Frontal cortex (tissue), 4 donors: Measurements from ENCODE around the gene NEU1. TPM values are rescaled to one million over a fixed set of nuclear protein-coding genes. Genes with fewer than 3 reads are reported as not detected.
"Not testable (repeated sequence)": the region's sequence is repeated elsewhere in the genome, so short reads cannot be mapped to it uniquely, and the experiment has no call there.

Experiments
- DNase-seq, 2 donors: peaks; one replicate each; pipeline ENCODE4 v3.0.0; 2012; ENCODE audit warnings: low spot score in 2 of 2
- FAIRE-seq: peaks from 2 replicates; lab custom pipeline; 2012; peaks lifted over from hg19 to GRCh38; lab: Jason Lieb, UNC
- total RNA-seq: library from RNA; depleted of rRNA; stranded (reverse); fragments of >200 nt; gene quantifications from one replicate; pipeline ENCODE4 v1.2.3, GENCODE V29; 2014
- donor health status: control.
- donor health status: control.
- donor health status: control.

The NEU1 gene
- total RNA-seq, 1 donor from 2014 or later, result 19.6 TPM

DNA sequence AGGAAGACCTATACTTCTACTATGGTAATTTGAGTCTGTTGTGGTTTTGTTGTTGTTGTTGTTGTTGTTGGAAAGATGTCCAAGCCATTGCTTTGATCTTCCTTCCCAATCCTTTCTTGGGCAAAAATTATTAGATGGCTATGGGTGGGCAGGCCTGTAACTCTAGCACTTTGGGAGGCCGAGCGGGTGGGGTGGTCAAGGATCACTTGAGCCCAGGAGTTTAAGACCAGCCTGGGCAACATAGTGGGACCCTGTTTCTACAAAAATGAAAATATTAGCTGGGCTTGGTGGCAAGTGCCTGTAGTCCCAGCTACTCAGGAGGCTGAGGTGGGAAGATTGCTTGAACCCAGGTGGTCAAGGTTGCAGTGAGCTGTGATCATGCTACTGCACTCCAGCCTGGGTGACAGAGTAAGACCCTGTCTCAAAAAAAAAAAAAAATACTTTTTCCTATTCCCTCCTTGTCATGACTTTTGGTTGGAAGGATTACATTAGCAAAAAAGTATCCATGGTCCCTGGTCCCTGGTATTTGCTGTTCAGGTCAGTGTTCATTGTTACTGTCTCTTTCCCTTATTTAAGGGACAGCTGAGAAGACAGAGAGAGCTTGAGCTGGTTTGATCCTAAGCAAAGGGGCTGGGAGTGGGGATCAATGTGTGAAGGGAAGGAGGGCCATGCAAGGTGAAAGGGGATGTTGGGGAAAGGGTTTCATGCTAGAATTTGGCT lies 11.7 kb downstream of the NEU1 start:
- FAIRE-seq, result no peak
- no peak for DNase-seq

DNA sequence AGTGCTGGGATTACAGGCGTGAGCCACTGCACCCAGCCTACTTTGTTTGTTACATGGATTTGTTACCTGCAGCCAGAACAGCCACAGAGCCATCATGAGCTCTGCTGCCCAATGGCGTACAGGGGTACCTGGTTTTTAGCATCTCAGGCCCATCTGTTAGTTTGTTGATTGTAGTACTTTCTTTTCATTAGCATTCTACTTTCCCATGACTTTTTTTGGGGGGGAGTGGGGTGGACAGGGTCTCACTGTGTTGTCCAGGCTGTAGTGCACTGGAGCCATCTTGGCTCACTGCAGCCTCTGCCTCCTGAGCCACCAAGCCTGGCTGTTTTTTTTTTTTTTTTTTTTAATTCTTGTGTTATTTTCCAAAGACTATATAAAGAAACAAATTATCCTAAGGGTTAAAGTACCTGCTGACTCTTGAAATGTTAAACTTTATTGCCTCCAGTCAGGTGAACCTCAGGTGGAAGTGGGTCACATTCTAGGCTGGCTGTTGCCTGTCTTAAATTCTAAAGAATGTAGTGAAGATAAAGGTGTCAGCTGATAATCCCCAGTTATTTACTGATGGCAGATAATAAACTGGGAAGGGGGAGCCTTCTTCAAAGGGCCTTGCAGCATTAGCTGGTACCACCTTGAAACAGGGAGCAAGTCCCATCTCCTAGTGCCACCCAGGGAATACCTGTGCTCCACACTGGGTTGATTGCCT lies 15.2 kb downstream of the NEU1 start:
- DNase-seq, result no peak
- FAIRE-seq, result no peak

DNA sequence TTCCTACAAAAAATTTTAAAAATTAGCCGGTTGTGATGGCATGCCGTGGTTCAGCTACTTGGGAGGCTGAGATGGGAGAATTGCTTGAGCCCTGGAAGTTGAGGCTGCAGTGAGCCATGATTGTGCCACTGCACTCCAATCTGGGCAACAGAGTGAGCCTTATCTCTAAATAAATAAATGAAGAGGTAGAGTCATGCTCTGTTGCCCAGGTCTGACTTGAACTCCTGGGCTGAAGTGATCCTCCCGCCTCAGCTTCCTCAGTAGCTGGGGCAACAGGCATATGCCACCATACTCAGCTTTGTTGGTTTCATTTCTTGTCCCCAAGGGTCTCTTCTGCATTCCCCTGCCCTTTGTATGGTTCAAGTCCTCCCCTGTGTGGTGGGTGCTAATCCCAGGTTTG lies 18.1 kb downstream of the NEU1 start:
- FAIRE-seq (no peak), DNase-seq (no peak)

DNA sequence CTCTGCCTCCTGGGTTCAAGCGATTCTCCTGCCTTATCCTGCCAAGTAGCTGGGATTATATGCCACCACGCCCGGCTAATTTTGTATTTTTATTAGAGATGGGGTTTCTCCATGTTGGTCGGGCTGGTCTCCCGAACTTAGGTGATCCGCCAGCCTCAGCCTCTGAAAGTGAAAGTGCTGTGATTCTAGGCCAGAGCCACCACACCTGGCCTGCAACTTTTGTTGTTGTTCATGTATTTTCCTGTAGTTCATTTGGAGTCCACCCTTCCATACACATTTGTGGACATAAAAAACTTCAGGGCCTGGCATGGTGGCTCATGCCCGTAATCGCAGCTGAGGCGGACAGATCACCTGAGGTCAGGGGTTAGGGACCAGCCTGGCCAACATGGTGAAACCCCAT lies 20.6 kb downstream of the NEU1 start:
- DNase-seq (no peak), FAIRE-seq (no peak)

DNA sequence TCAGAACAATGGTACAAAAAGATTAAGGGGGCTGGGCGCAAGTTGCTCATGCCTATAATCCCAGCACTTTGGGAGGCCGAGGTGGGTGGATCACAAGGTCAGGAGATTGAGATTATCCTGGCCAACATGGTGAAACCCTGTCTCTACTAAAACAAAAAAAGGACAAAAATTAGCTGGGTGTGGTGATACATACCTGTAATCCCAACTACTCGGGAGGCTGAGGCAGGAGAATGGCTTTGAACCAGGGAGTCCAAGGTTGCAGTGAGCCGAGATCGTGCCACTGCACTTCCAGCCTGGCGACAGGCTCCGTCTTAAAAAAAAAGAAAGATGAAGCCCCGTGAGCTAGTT lies 22.9 kb downstream of the NEU1 start:
- not testable (repeated sequence) for FAIRE-seq, DNase-seq

DNA sequence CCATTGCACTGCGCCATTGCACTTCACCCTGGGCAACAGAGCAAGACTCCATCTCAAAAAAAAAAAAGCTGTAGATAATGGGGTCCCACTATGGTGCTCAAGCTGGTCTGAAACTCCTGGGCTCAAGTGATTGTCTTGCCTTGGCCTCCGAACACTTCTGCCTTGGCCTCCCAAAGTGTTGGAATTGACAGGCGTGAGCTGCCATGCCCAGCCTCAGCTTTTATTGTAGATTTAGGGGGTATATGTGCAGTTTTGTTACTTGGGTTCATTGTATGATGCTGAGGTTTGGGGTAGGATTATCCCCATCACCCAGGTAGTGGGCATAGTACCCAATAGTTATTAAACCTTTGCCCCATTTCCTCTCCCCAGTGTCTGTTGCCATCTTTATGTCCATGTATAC lies 23.7 kb downstream of the NEU1 start:
- DNase-seq, result no peak
- no peak for FAIRE-seq

DNA sequence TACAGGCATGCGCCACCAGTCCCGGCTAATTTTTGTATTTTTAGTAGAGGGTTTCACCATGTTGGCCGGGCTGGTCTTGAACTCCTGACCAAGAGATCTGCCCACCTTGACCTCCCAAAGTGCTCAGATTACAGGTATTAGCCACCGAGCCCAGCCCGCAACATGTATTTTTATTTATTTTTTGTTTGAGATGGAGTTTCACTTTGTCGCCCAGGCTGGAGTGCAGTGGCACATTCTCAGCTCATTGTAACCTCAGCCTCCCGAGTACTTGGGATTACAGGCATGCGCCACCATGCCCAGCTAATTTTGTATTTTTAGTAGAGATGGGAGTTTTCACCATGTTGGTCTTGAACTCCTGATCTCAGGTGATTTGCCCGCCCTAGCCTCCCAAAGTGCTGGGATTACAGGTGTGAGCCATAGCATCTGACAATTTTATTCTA lies 24.5 kb downstream of the NEU1 start:
- not testable (repeated sequence) for DNase-seq, FAIRE-seq

DNA sequence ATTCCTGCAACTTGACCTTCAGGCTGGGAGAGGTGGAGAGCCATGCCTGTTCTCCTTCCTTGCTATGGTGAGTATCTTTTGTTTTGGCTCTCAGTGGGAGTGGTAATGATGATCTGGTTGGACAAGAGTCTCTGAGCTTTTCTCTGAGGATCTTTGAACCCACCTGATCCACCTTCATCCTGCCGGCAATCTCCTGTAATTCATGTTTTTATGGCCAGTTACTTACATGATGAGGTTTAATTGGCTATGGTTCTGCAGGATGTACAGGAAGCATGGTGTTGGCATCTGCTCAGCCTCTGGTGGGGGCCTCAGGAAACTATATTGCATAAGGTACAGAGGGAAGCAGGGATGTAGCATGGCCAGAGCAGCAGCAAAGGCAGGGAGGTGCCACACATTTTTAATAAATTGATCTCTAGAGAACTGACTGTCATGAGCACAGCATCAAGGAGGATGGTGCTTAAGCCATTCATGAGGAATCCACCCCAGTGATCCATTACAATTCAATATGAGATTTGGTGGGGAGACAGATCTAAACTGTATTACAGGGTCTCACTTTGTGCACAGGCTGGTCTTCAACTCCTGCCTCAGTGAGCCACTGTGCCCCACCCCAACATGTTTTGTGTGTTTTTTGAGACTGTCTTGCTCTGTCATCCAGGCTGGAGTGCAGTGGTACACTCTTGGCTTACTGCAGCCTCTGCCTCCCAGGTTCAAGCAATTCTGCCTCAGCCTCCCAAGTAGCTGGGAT lies 25.1 kb downstream of the NEU1 start:
- FAIRE-seq (no peak), DNase-seq (no peak)

DNA sequence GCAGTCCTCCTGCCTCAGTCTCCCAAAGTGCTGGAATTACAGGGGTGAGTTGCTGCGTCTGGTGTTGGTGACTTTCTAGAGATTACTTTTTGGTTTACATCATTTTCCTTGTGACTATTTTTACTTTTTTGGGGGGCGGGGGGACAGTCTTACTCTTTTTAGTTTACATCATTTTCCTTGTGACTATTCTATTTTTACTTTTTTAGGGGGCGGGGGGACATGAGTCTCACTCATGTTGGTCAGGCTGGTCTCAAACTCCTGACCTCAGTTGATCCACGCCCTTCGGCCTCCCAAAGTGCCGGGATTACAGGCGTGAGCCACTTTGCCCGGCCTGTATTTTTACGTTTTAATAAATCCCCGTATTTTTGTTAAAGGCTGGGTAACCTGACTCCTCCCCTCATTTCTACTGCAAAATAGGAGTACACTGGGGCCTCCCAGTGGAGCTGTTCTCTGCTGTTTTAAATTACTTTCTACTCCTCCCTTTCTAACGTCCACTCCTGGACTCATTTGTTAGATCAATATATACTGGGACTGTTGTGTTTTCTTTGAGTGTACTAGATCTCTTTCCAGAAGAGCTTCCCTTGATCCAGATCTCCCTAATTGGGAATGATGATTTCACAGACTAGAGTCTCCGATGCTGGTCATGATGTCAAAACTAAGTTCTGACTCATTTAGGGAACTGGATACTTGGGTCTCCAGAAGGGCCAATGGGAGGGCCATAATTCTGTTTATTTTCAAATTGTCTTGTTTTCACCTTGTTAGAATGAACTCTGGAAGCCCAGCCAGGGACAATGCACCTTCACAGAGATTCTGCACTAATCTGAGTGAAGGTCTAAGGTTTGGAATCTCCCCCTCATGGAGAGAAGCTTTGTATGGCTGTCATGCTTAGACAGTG lies 25.9 kb downstream of the NEU1 start:
- no peak for DNase-seq
- FAIRE-seq, result no peak

DNA sequence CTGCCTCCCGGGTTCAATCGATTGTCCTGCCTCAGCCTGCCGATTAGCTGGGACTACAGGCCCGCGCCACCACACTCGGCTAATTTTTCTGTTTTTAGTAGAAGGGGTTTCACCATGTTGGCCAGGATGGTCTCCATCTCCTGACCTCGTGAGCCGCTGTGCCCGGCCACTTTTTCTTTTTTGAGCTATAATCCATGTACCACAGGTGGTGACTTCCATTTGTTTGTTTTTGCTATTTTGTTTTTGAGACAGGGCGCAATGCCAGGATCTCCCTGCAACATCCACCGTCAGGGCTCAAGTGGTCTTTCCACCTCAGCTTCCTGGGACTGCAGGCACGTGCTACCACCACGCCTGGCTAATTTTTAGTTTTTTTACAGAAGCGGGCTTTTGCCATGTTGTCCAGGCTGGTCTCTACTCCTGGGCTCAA lies 26.6 kb downstream of the NEU1 start:
- FAIRE-seq, result no peak
- DNase-seq, result no peak

DNA sequence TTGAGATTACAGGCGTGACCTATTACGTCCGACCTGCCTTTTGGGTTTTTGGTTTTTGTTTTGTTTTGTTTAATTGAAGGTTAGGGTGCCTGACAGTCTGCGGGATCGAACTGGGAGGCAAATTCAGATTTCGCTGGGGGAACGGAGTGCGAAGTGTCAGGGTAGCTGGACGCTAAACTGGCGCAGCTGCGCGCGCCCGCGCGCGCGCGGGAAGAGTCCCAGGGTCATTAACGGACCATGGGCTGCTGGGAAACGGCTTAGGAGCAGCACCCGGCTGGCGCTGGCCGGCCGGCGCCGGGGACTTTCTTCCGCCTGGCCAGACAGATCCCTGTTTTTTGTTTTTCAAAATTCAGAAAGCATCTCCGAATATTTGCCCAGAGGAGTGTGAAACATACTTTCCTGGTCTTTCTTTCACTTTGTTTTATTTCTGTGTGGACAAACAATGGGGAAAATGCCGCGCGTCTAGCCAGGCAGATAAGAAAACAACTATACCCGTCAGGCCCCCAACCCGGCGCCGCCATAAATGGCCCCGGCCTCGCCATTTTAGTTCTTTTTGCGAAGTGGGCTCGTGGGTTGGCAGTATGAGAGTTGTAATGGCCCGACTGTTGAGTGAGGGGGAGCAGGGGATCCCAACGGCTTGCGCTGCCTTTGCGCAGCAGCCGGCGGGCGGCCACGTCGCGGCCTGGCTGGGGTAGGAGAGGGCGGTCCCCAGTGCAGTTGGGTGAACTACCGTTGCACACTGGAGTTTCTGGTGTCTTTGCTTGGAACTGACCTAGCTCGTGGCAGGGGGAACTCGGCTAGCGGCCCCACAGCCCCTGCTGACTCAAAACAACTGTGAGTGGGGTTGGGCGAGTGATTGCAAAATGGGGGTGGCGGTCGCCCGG lies 28.0 kb downstream of the NEU1 start:
- DNase-seq (peak; percentile 76 to 81), FAIRE-seq (no peak)

DNA sequence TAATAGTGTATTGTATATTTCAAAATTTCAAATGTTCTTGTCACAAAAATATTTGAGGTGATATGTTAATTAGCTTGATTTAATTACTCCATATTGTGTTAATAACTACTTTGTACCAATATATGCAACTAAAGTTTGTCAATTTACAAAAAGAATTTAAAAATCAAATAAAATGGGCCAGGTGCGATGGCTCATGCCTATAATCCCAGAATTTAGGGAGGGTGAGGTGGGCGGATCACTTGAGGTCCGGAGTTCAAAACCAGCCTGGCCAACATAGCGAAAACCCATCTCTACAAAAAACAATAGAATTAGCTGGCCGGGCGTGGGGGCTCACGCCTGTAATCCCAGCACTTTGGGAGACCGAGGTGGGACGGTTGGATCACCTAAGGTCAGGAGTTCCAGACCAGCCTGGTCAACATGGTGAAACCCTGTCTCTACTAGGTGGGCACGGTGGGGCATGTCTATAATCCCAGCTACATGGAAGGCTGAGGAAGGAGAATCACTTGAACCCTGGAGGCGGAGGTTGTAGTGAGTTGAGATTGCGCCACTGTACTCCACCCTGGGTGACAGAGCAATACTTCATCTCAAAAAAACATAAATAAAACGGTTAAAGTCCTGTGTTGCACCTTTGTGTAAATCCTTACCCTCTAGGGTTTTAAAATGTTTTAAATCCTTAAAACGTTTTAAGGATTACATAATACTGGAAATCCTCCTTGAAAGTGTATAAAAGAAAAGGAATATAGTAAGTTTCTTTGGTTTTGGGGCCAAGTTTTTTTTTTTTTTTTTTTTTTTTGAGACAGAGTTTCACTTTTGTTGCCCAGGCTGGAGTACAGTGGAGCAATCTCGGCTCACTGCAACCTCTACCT lies 31.0 kb downstream of the NEU1 start:
- DNase-seq (no peak), FAIRE-seq (no peak)

DNA sequence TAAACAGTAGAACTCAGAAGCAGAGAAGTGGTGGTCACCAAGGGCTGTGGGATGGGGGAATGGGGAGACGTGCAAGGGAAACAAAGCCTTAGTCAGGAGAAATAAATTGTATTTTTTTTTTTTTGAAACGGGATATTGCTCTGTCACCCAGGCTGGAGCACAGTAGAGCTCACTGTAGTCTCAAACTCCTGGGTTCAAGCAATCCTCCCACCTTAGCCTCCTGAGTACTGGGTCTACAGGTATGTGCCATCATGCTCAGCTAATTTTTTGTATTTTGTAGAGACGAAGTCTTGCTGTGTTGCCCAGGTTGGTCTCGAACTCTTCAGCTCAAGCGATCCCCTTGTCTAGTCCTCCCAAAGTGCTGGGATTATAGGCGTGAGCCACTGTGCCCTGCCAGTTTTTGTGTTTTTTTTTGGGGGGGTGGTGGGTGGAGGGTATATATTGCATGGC lies 31.7 kb downstream of the NEU1 start:
- FAIRE-seq, result no peak

DNA sequence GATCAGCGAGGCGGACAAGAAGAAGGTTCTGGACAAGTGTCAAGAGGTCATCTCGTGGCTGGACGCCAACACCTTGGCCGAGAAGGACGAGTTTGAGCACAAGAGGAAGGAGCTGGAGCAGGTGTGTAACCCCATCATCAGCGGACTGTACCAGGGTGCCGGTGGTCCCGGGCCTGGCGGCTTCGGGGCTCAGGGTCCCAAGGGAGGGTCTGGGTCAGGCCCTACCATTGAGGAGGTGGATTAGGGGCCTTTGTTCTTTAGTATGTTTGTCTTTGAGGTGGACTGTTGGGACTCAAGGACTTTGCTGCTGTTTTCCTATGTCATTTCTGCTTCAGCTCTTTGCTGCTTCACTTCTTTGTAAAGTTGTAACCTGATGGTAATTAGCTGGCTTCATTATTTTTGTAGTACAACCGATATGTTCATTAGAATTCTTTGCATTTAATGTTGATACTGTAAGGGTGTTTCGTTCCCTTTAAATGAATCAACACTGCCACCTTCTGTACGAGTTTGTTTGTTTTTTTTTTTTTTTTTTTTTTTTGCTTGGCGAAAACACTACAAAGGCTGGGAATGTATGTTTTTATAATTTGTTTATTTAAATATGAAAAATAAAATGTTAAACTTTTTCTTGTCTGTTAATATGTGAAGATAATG lies 32.9 kb downstream of the NEU1 start:
- no peak for DNase-seq
- peak; percentile 6 for FAIRE-seq

More for the DNA sequence above, 31.7 kb downstream of the NEU1 start:
- no peak for DNase-seq

DNA sequence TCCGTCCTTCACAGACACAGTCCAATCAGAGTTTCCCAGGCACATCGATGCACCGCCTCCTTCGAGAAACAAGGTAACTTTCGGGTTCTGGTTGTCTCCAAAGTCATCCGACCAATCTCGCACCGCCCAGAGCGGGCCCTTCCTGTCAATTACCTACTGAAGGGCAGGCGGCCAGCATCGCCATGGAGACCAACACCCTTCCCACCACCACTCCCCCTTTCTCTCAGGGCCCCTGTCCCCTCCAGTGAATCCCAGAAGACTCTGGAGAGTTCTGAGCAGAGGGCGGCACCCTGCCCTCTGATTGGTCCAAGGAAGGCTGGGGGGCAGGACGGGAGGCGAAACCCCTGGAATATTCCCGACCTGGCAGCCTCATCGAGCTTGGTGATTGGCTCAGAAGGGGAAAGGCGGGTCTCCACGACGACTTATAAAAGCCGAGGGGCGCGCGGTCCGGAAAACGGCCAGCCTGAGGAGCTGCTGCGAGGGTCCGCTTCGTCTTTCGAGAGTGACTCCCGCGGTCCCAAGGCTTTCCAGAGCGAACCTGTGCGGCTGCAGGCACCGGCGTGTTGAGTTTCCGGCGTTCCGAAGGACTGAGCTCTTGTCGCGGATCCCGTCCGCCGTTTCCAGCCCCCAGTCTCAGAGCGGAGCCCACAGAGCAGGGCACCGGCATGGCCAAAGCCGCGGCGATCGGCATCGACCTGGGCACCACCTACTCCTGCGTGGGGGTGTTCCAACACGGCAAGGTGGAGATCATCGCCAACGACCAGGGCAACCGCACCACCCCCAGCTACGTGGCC lies 35.1 kb downstream of the NEU1 start, which contains the start of gene HSPA1B:
Gene HSPA1B, plus strand, starts transcription at position 453 of the 794 bp plus-strand sequence. Its CDS starts 213 bp downstream, at position 666.
- FAIRE-seq (peak; percentile 92), DNase-seq (peak; percentile 83 to 92)

DNA sequence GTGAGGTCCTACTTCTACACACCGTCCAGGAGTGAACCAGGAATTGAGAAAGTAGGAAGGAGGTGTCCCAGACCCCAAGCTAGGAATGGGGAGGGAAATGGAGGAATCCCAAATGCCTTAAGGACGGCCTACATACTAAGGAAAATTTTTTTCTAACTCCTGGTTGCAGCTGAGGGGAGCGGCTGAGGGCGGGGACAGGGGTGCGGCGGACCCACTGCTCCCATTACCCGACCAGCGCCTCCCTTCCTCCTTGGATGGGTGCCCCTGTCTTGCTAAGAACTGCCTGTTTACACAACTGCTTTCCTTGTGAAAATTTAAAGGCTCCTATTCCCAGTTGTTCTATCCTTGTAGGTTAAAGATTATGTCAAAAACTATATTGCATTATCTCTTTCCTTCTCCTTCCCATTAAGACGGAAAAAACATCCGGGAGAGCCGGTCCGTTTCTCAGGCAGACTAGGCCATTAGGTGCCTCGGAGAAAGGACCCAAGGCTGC lies 35.8 kb downstream of the NEU1 start:
- DNase-seq, result peak in 1 of 2 donors; percentile 44
- no peak for FAIRE-seq
